Osteoblast (primary cell): ENCODE results near the gene PSMC3IP. TPM values are rescaled to one million over a fixed set of nuclear protein-coding genes. Genes with fewer than 3 reads are reported as not detected.

Source experiments
- DNase-seq: peaks from one replicate; pipeline ENCODE4 v3.0.0; 2011; ENCODE audit warnings: low spot score, mixed read lengths; ENCODE audit not compliant: insufficient read length; ENCODE audit errors: missing footprints
- H2AFZ ChIP-seq: 2 replicates; pipeline ENCODE4 v1.6.0; 2011; ENCODE audit warnings: mild to moderate bottlenecking, low read length
- H3K27ac ChIP-seq: 2 replicates; pipeline ENCODE4 v1.5.1; 2011; ENCODE audit warnings: mild to moderate bottlenecking, low read depth, low read length, moderate library complexity
- H3K27me3 ChIP-seq: 2 replicates; pipeline ENCODE4 v1.6.0; 2012; ENCODE audit warnings: mild to moderate bottlenecking, control low read depth, inconsistent platforms, low read length, moderate library complexity; ENCODE audit not compliant: insufficient read depth
- H3K36me3 ChIP-seq: 2 replicates; pipeline ENCODE4 v1.5.1; 2011; ENCODE audit warnings: mild to moderate bottlenecking, low read length, control low read depth, moderate library complexity; ENCODE audit not compliant: insufficient read depth
- H3K4me1 ChIP-seq: 2 replicates; pipeline ENCODE4 v1.5.1; 2011; ENCODE audit warnings: mild to moderate bottlenecking, low read length, control low read depth, moderate library complexity; ENCODE audit not compliant: insufficient read depth
- H3K4me2 ChIP-seq: 2 replicates; pipeline ENCODE4 v1.6.0; 2011; ENCODE audit warnings: mild to moderate bottlenecking, low read length; ENCODE audit not compliant: insufficient read depth
- H3K4me3 ChIP-seq: fragments of 200-600 bp; sonication (generic); 3 replicates; pipeline ENCODE4 v1.5.1; 2012; ENCODE audit warnings: mild to moderate bottlenecking, low read length, inconsistent platforms; ENCODE audit not compliant: insufficient read depth
- H3K79me2 ChIP-seq: 2 replicates; pipeline ENCODE4 v1.6.0; 2012; ENCODE audit warnings: mild to moderate bottlenecking, low read length, control low read depth, inconsistent platforms; ENCODE audit not compliant: insufficient read depth
- H3K9me3 ChIP-seq: 2 replicates; pipeline ENCODE4 v1.5.1; 2011; ENCODE audit warnings: low read depth, low read length, control low read depth
- H4K20me1 ChIP-seq: 2 replicates; pipeline ENCODE4 v1.6.0; 2012; ENCODE audit warnings: mild to moderate bottlenecking, low read length, control low read depth; ENCODE audit not compliant: insufficient read depth
- total RNA-seq: library from RNA; depleted of rRNA; stranded (reverse); fragments of >200 nt; gene quantifications from 2 replicates; pipeline ENCODE4 v1.2.3, GENCODE V29; 2012
- TF ChIP-seq, protein P1 (sequence below): IDR thresholded peaks from 2 replicates; pipeline ENCODE4 v1.5.1; 2011; ENCODE audit warnings: mild to moderate bottlenecking, low read depth, low read length, moderate library complexity; ENCODE audit errors: extremely low read depth

PSMC3IP gene
- total RNA-seq, 1 donor = 1.8 TPM

GRCh38 chr17:42586514-42587230, 9.1 kb upstream of the PSMC3IP start:
- Histone ChIP-seq H2AFZ (no peak overlapping the region), H3K4me2 (no peak overlapping the region), H3K27ac (no peak overlapping the region), H3K27me3 (no peaks in the 10 kb centered on the region), H3K4me1 (no peaks in the 10 kb centered on the region), H3K36me3 (peaks cover 68% of the 10 kb centered on the region), H3K9me3 (no peaks in the 10 kb centered on the region), H4K20me1 (no peaks in the 10 kb centered on the region), H3K79me2 (peaks cover 2% of the 10 kb centered on the region), H3K4me3 (no peak overlapping the region)
- no peak for DNase-seq
- TF ChIP-seq, protein P1, sequence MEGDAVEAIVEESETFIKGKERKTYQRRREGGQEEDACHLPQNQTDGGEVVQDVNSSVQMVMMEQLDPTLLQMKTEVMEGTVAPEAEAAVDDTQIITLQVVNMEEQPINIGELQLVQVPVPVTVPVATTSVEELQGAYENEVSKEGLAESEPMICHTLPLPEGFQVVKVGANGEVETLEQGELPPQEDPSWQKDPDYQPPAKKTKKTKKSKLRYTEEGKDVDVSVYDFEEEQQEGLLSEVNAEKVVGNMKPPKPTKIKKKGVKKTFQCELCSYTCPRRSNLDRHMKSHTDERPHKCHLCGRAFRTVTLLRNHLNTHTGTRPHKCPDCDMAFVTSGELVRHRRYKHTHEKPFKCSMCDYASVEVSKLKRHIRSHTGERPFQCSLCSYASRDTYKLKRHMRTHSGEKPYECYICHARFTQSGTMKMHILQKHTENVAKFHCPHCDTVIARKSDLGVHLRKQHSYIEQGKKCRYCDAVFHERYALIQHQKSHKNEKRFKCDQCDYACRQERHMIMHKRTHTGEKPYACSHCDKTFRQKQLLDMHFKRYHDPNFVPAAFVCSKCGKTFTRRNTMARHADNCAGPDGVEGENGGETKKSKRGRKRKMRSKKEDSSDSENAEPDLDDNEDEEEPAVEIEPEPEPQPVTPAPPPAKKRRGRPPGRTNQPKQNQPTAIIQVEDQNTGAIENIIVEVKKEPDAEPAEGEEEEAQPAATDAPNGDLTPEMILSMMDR = no peak

DNA sequence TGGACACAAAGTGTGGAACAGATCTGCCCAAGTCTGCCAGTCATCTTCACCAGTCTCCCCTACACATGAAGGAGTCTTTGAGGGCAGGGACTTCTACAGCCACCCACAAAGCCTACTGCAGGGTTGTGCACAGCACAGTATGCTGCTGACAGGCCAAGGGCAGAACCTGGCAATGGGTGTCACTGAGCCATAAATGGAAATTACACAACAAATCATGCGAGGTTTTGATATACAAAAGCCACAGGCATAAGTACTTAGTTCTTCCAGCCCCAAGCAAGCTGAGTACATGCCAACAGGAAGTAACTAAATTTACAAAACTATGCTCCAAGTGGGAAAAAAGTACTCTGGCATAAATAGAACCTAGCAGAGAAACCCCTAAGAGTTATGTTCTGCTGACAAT, 7.8 kb upstream of the PSMC3IP start:
- no peaks in the 10 kb centered on the region for H4K20me1 ChIP-seq
- DNase-seq = no peak
- no peak overlapping the region for H3K4me2 ChIP-seq
- no peaks in the 10 kb centered on the region for H3K27me3 ChIP-seq
- H3K9me3 ChIP-seq = no peaks in the 10 kb centered on the region
- H2AFZ ChIP-seq = no peak overlapping the region
- H3K27ac ChIP-seq = no peak overlapping the region
- TF ChIP-seq, protein P1 = no peak
- no peaks in the 10 kb centered on the region for H3K79me2 ChIP-seq
- no peaks in the 10 kb centered on the region for H3K4me1 ChIP-seq
- H3K36me3 ChIP-seq = peaks cover 79% of the 10 kb centered on the region
- no peak overlapping the region for H3K4me3 ChIP-seq

GRCh38 chr17:42584880-42585279, 7.4 kb upstream of the PSMC3IP start:
- TF ChIP-seq, protein P1 = no peak
- Histone ChIP-seq H3K4me2 (no peak overlapping the region), H3K79me2 (peaks cover under 1% of the 10 kb centered on the region), H3K27ac (no peak overlapping the region), H2AFZ (no peak overlapping the region), H4K20me1 (no peaks in the 10 kb centered on the region), H3K4me1 (no peaks in the 10 kb centered on the region), H3K4me3 (no peak overlapping the region), H3K9me3 (no peaks in the 10 kb centered on the region), H3K27me3 (no peaks in the 10 kb centered on the region), H3K36me3 (peaks cover 84% of the 10 kb centered on the region)
- no peak for DNase-seq

DNA sequence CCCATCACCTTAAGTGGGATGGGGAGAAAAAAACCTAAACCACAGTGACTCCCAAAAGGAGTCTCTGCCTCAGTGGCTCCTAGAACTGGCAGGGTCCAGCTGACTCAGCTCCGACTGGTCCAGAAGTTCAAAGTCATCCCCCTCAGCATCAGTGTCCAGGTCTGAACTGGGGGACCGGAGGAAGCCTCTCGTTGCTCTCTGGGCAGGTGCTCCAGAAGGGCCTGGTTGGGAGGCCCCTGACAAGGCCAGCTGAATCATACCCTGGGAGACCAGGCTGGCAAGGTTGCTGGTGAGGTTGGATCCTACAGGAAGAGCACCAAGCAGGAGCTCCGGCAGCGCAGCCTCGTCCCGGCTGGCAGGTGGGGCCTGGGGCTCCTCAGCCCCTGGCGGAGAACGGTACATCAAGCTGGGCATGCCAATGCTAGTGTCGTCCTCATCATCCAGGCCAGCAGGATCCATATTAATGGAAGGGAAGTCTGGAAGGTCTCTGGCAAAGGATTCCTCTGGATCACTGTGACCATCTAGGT, 4.3 kb upstream of the PSMC3IP start:
- H3K4me1 ChIP-seq = peaks cover 12% of the 10 kb centered on the region
- TF ChIP-seq, protein P1 = no peak
- no peaks in the 10 kb centered on the region for H3K27me3 ChIP-seq
- no peak overlapping the region for H3K4me2 ChIP-seq
- no peaks in the 10 kb centered on the region for H3K9me3 ChIP-seq
- no peak overlapping the region for H2AFZ ChIP-seq
- no peak overlapping the region for H3K27ac ChIP-seq
- H4K20me1 ChIP-seq = no peaks in the 10 kb centered on the region
- H3K79me2 ChIP-seq = peaks cover 22% of the 10 kb centered on the region
- H3K36me3 ChIP-seq = peaks cover 71% of the 10 kb centered on the region
- no peak for DNase-seq
- H3K4me3 ChIP-seq = no peak overlapping the region
